HG03097 (cell line): ENCODE data around the gene NAA30.

ENCODE experiments used
- ATAC-seq: cut with Tn5 transposase; IDR thresholded peaks from one replicate; pipeline ENCODE4 v1.9.1; 2021; ENCODE audit not compliant: unreplicated experiment, low FRiP score

NAA30 gene

DNA sequence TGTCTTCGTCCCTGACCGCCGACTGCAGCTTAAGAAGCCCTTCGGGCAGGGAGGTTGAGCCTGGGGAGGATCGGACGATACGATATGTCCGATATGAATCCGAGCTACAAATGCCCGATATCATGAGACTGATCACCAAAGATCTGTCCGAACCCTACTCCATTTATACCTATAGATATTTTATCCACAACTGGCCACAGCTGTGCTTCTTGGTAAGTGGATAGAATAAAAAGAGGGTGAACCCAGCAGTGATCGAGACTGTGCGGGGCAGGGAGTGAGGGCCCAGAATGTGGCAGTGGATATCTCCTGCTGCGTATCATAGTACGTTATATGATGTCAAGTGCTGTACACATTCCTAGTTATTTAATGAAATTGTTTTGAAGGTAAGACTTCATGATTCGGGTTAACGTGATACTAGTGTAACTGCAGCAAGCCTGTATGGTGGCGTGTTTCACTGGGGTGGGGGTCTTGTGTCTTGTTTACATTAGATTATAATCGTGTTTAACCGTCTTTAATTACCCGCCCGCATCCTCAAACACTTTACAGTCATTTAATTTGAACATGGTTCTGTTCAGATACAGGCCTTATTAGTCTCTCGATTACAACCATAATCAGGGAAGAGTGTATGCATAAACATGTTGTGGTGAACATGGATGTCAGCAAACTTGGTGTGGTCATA lies 1.3 kb downstream of the NAA30 start:
- no peak for ATAC-seq

DNA sequence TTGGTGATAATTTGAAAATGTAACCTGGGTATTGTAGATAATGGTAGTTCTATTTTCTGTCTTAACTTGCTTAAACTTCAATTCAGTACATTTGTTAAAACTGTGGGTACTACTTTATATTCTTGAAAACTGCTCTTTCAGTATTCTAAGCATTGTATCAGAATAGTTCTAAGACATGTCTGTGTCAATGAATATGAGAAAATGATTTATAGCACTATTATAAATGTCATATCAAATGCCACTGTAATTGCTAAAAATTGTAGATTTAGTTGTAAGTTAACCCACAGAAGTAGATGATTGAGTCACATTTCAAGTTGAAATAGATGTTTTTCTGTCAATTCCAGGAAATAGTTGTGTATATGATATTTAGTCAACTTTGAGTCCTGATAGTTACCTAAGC lies 2.4 kb downstream of the NAA30 start:
- no peak for ATAC-seq

GRCh38 chr14:57400556-57401494 lies 10.4 kb downstream of the NAA30 start:
- ATAC-seq = no peak

- no peak for ATAC-seq
Measured at GRCh38 chr14:57401501-57401900, 11.1 kb downstream of the NAA30 start.

GRCh38 chr14:57402173-57402852 lies 11.9 kb downstream of the NAA30 start:
- no peak for ATAC-seq

DNA sequence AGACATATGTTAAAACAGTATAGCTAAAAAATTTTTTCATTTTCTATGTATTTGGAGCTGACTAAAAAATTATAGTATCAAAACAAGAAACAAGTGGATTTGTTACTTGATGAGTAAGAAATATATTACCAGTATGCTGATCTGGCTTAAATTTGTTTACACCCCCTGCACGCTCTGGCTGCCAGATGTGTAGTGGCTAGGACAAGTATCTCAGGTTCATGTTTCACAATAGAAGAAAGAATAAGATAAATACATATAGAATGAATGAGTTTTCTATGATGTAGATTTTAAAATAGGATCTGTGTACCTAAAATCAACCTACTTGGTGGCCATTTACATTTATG lies 13.1 kb downstream of the NAA30 start:
- ATAC-seq = no peak

DNA sequence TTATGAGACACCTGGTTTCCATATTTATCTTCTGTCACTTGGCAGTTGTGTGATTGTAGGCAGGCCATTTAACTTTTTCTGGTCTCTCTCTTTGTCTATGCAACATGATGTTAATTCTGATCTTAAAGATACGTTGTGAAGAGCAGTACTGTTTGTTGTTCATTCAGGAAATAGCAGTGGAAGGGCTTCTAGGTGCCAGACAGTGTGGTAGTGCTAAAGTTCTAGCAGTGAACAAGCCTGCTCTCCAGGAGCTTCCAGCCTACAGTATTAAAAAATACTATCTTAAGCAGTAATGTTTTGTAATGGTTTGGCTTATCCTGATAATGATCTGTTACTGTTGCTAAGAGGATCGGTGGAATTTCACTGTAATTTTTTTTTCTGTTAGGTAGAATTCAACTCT lies 15.2 kb downstream of the NAA30 start:
- no peak for ATAC-seq

DNA sequence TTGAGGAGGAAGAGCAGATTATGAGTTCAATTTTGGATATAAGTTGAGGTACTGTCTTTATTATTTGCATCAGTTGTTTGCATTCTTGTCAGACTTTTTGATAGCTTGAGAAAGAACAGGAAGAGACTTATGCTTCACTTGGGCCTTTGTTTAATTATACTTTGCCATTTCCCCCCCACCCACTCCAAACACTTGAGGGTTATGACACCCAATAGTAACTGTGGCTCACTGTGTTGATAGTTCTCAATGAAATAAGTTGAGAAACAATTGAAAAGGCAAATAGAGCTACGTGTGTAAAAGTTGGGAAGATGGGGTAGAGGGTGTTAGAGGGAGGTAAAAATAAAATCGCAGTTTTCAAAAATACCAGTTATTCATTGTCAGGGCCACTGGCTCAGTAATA lies 17.7 kb downstream of the NAA30 start:
- ATAC-seq = no peak

GRCh38 chr14:57408634-57409033 lies 18.2 kb downstream of the NAA30 start:
- ATAC-seq = no peak

GRCh38 chr14:57412341-57412740 lies 22.0 kb downstream of the NAA30 start:
- no peak for ATAC-seq

DNA sequence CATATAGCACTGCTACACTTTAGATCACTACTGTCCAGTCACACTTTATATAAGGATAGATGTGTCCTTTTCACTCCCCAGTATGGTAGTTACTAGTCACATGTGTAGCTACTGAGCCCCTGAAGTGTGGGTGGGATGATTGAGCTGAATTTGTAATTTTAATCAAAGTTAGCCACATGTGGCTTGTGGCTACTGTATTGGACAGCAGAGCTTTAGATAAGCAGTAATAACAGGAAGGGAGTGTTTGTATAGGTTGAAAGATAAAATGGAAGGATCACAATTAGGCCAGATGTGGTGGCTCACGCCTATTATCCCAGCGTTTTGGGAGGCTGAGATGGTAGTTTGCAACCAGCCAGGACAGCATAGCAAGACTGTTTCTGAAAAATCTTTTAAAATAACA lies 23.5 kb downstream of the NAA30 start:
- ATAC-seq = no peak

GRCh38 chr14:57417228-57417627 lies 26.8 kb downstream of the NAA30 start:
- ATAC-seq = no peak

- ATAC-seq = no peak
Measured at GRCh38 chr14:57418999-57419398, 28.6 kb downstream of the NAA30 start.

DNA sequence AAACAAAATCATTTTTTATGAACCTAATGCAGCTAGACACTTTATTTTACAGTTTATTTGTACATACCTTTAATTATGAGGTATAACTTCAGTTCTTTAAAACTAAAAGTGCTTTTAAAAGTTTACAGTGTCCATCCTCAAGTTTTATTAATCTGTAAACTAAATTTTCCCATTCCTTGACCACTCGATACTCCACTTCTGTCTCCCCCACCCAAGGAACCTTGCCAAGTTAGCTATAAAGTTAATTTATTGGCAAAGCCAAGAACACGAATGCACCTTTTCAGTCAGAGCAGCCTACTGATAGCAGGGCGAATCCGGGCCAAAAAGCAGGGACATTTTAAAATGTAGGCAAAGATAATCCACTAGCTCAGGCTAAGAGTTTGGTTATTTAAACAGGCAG lies 29.6 kb downstream of the NAA30 start:
- ATAC-seq = no peak

DNA sequence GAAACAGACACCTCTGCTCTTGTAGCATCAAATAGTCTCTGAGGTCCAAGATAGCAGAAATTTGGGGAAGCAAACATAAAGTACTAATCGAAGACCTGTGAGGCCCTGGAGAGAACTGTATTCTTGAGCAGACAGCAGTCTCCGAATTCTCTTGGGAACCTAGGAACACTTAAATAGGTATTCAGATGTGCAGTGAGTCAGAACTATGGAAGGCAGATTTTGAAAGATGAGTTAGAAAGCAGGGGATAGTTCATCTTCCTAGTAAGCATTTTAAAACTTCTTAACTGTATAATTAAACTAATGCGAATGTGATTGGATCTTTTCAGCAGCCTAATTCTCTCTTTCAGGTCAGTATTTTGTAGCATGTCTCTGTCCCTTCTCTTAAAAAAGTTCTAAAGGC lies 30.6 kb downstream of the NAA30 start:
- ATAC-seq = no peak

- ATAC-seq = no peak
Measured at GRCh38 chr14:57435923-57436322, 45.5 kb downstream of the NAA30 start.

DNA sequence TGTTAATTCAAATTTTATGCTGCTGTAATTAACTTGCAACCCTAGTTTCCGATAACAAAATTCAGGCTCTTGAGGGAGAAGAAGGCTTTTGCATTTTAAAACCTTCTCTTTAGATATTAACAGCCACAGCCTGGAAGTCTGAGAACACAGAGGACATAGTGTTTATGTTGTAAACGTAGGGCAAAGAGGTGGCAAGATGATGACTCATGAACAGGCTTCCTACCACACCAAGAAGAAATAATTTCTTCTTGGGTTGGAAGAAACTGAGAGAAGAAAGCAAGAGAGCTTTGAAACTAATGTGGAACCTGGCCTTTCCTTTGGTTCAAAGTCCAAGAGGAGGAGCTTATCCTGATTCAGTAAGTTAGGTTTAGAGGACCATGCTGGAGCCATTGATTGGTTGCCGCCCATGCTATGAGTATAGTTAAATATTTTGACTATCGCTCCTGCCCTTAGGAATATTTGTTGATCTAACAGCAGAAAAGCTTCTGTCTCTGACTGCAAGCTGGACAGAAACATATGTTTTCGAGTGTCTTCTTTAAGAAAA lies 71.5 kb downstream of the NAA30 start:
- no peak for ATAC-seq

DNA sequence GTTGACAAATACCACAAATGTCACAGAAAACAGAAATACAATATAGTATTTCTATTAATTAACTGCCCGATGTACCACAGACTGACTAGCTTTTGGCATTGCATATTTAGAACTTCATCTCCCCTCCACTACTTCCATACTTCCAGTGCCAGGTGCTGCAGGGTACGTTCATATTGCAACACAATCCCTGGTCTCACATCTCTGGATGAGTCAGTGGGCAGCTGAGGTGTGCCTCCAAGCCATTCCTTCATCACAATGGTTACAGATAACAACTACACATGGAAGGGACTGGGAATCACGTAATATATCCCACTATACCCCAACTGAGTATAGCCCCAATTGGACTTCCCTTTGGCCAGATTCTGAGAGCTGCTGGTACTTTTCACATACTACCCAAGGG lies 72.2 kb downstream of the NAA30 start:
- no peak for ATAC-seq

GRCh38 chr14:57464008-57464730 lies 73.8 kb downstream of the NAA30 start:
- peak; percentile 83 for ATAC-seq
